NCI-H1105 treated with DMSO at 0.1 percent for 48 hours (cell line): Measurements from ENCODE around the gene SHLD3.
"Not testable (repeated sequence)": the region's sequence is repeated elsewhere in the genome, so short reads cannot be mapped to it uniquely, and the experiment has no call there.

Experiments used
- DNase-seq: peaks from one replicate; lab custom pipeline; 2025; lab: John Stamatoyannopoulos, UW

SHLD3 gene, protein sequence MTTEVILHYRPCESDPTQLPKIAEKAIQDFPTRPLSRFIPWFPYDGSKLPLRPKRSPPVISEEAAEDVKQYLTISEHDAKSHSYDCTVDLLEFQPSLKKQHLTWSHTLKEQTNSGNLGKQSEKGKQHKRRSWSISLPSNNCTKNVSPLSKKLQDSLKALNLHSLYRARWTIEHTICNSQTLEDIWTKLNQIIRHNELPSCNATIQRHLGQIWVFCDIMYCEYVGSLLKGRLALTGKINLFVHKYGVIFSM

DNA sequence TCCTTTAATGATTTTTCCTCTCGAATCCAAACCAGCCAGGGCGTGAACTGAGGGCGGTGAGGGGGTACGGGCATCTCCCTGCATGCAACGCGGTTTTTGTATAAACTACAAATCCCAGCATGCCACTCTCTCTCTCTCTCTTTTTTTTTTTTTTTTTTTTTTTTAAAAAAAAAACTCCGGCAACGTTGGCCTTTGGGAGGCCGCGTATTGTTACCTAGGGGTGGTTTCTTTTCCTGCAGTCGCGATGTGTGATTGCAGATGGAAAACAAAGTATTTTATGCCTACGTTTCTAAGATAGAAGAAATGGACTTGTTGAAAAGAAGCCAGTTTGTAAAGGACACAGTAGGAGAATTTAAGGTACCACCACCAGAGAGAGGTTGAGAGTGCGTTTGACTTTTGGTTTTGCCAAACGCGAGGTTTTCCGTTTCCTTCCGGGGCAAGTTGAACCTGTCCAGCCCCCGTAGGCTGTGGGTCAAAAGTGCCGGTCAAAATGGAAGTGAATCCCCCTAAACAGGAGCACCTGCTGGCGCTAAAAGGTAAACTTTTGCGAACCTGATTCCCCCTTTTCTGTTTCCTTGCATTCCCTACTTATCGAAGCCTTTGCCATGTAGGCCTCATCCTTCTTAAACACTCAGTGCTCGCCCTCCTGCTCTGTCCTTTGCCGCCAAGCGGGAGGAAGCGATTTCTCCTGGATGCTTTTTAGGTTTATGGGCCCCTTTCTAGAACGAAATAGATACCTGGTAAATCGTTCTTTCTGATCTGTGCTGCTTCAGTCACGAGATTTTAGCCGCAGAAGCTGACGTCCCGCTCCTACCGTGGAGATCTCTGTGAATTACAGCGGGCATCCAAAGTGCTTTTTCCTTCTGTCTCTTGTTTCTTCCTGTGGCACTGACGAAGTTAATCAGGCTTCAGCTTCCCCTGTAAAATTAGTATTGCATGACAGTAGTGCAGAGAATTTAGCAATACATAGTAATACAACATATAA is at the start of gene SHLD3, which contains the start of gene TRAPPC13:
Gene SHLD3 (plus strand): TSS at position 457 of the 985 bp plus-strand sequence. CDS start 4,561 bp downstream, outside the sequence.
Gene TRAPPC13 (plus strand): TSS at position 457 of the 985 bp plus-strand sequence. CDS start 34 bp downstream, at position 491.
- DNase-seq, result peak; percentile 86

DNA sequence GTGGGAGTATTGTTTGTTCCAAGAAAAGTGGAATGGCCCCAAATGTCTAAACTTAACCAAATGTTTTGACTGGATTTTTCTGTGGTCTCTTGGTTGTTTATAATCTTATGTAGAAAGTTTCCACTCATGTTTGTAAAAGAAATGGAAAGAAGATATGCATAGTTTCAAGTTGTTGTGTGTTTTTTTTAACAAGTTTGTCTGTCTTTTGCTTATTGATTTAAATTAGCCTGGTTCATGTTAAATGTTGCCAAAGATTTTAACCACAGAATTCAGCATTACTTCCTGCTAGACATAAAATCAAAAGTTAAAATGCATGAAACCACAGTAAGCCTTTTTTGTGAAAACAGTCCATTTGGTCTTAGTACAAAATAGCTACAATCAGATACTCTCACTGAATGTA is 47.7 kb upstream of the SHLD3 start:
- no peak for DNase-seq

DNA sequence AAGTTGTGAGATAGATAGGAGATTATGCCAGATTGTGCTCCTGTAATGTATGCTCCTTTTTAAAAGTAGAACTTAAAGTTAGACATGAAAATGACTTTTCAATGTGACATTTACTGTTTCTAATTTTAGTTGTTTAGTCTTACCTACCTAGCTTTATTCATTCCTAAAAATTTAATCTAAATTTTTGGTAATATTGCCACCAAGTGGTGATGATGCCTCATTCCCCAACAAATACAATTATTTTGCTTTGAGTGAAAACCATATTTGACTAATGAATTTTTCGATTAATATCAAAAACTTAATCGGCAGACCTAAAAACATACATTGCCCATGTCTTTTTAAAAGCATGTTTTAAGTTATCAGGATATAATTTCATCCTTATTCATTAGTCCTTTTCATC is 36.1 kb upstream of the SHLD3 start:
- no peak for DNase-seq

DNA sequence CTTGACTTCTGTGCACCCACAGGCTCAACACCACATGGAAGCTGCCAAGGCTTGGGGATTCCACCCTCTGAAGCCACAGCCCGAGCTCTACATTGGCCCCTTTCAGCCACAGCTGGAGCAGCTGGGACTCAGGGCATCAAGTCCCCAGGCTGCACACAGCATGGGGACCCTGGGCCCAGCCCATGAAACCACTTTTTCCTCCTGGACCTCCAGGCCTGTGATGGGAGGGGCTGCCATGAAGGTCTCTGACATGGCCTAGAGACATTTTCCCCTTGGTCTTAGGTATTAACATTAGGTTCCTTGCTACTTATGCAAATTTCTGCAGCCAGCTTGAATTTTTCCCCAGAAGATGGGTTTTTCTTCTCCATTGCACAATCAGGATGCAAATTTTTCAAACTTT is 23.1 kb upstream of the SHLD3 start:
- not testable (repeated sequence) for DNase-seq

DNA sequence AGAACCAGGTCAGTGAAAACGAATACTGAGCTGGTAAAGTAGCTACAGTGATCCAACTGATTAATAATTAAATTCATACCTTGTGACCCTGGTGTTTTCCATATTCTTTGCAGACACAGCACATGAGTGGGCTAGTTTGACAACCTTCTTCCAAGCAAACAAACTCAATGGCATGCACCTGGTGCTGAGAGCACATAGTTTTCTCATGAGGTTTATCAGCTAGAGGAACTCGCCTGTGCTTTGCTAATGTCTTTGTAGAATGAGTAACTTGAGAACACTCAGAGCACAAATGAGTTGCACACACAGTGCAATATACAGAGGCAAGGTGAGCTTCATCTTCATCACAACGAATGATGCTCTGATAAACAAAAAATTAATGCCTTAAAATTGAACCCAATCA is 13.3 kb upstream of the SHLD3 start:
- peak; percentile 2 for DNase-seq

DNA sequence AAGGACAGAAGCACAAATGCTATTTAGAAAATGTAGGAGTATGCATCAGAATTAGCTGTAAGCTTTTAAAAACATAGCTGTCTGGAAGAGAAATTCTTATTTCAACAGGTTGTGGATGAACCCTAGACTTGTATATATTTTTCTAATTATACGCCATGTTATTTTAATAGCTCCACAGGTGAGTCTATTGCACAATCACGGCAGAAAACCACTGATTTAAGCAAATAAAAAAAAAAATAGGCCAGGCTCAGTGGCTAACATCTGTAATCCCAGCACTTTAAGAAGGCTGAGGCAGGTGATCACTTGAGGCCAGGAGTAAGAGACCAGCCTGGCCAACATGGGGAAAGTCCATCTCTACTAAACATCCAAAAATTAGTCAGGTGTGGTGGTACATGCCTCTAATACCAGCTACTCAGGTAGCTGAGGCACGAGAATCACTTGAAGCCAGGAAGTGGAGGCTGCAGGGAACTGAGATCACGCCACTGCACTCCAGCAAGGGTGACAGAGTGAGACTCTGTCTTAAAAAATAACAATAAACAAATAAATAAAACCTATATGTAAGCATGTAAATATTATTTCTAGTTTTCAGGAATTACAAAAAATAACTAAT is 12.4 kb upstream of the SHLD3 start:
- DNase-seq, result no peak

DNA sequence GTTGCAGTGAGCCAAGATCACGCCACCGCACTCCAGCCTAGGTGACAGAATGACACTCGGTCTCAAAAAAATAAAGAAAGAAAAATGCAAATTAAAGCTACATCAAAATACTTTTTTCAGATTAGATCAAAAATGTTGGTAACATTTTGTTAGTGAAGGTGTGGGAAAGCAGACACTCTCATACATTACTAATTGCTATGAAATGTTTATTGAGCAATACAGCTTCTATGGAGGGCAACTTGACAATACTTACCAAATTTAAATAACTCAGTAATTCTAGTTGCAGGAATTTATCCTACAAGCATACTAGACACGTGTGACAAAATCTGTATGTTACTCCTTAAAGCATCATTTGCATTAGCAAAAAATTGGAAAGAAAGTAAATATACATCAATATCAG is 4.8 kb upstream of the SHLD3 start:
- DNase-seq, result no peak

DNA sequence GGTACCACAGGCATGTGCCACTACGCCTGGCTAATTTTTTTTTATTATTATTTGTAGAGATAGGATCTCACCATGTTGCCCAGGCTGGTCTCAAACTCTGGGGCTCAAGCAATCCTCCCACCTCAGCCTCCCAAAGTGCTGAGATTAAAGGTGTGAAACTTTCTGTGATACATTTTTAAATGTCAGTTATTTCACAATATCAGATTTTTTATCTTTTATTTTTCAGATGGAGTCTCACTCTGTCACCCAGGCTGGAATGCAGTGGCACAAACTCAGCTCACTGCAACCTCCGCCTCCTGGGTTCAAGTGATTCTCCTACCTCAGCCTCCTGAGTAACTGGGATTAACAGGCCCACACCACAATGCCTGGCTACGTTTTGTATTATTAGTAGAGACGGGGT is 2.9 kb upstream of the SHLD3 start:
- not testable (repeated sequence) for DNase-seq

DNA sequence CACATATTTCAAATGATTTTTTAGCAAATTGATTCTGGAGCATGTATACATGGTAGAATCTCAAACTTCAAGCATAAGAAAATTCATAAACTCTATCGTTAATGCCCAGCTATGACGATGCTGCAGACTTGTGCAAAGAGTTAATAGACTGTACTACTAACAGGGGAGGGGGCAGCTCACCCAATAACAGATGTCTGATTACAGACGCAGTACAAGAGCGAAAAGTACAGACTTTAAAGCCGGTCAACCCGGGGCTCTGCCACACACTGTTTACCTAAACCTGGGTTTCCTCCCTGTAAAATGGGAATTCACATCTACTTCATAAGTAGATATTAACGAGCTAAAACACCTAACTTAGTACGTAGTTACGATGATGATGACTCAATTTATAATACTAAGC is 1.3 kb upstream of the SHLD3 start:
- no peak for DNase-seq

DNA sequence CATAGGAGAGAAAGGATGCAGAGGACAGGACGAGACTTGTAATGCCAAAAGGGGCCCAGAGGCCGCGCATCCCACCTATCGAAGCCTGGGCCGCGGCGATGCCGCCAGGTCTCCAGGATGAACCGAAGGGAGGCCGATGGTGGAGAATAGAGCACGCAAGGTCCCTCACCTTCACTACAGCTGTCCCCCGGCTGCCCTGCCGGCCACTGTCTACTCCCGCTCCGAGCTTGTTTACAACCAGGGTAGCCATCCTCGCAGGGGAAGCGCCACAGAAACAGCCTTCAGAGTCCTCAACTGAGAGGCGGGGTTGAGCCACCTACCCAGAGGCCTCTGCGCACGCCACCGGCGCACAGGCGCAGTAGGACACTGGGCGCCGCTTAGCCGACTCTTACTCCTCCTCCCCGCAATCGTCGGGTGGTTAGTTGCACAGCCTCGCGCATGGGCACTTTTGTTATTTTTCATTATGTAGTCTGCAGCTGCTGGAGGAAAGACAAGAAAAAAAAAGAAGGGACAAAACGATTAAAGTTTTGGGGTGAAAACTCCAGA is 729 bp upstream of the SHLD3 start, which contains the start of gene TRIM23:
Gene TRIM23 (minus strand): TSS at position 309 of the 546 bp plus-strand sequence. CDS start 59 bp downstream, at position 250.
- peak; percentile 83 for DNase-seq

DNA sequence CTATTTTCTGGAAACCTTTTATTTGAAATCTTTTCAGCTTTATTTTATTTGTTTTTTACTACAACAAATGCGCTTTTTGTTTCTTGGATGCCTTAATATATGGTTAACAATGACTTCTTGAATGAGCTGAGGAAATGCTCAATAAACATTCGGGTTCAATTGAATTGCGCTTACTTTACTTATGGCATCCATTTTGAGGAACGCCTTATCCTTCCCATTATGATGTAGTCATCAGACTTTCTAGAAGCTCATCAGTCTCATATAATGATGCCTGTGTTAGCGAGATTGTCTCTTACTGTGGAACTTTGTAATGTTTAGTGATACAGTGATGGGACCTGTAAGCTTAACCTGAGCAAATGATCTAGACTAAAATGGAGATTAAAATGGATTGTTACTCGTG is 916 bp downstream of the SHLD3 start:
- no peak for DNase-seq

DNA sequence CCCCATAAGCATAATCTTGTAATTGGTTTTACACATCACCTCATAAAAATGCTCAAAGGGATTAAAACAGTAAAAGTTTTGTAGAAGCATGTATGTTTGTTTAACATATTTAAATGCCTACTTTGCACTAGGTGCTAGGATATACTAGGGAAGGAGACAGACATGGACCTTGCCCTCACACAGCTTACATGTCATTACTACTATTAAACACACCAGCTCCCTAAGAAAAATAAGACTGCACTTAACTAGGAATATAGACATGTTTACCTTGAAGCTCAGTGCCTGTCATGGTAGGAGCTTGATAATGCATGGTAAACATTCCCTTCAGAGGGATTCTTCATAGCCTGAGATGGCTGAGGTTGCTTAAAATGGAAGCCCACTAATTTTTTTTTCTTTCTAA is 6.2 kb downstream of the SHLD3 start:
- DNase-seq, result no peak

DNA sequence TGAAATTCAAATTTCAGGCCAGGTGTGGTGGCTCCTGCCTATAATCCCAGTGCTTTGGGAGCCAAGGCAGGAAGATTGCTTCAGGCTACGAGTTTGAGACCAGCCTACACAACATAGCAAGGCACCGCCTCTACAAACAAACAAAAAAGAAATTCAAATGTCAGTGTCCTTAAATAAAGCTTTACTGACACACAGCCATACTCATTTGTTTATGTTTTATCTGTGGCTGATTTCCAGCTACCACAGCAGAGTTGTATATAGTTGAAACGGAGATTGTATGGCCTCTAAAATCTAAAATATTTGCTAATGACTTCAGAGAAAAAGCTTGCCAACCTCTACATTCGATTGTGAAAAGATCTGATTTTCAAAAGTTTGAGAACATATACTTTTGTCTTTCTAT is 15.4 kb downstream of the SHLD3 start:
- no peak for DNase-seq

DNA sequence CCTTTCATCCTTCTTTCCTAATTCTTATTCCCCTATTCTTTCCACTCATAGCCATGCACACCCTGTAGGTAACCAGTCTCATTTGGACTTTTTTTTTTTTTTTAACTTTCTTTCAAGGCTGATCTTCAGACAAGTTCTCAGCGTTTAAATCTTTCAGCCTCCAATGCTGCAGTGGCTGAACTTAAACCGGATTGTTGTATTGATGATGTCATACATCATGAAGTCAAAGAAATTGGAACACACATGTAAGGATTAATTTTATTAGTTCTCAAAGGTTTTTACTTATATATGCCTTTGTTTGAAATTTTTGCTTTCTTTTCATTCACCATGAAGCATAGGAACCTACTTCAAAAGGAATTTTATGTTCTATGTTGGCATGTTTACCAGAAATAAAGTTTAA is 22.1 kb downstream of the SHLD3 start:
- DNase-seq, result no peak

DNA sequence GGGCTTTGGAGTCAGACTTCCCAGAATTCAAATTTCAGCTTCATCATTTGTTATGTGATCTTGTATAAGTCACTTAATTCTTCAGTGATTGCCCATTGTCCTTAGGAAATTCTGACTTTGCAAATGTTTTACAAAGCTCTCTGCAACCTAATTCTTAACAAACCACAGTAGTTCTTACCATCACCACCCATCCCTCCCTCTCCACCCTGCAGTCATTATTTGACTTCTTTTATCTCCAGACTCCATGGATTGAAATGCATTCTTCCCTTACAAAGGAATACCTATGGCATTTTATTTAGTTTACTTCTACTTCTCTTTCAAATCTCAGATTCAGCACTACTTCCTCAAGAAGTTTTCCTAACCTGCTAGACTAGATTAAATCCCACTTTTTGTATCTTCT is 23.1 kb downstream of the SHLD3 start:
- DNase-seq, result no peak

DNA sequence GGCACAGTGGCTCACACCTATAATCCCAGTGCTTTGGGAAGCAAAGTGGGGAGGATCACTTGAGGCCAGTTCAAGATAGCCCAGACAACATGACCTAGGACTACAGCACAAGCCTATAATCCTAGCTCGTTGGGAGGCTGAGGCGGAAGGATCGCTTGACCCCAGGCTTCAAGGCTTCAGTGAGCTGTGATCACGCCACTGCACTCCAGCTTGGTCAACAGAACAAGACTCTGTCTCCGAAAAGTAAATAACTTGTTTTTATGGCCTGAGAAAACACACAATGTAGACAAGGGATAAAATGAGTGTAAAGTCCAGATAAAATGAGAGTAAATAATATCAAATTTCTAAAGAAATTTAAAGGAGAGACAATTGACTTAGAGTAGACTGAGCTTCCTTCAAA is 26.3 kb downstream of the SHLD3 start:
- DNase-seq, result no peak

DNA sequence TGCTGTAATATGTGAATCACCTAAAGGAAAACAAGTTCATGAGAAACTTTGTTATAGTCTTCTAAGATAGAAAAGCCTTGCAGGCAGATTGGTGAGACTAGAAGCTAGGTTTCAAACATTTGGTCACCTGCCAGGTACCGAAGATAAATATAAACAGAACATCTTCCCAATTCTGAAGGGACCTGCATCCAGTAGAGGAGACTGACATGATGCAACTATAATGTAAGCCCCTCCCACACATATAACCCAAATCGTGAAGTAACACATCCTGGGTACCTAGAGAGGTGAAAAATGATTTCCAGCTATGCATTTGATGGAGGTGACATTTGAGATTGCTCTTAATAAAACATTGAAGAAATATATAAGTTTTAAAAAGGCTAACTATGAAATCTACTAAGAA is 29.9 kb downstream of the SHLD3 start:
- no peak for DNase-seq

DNA sequence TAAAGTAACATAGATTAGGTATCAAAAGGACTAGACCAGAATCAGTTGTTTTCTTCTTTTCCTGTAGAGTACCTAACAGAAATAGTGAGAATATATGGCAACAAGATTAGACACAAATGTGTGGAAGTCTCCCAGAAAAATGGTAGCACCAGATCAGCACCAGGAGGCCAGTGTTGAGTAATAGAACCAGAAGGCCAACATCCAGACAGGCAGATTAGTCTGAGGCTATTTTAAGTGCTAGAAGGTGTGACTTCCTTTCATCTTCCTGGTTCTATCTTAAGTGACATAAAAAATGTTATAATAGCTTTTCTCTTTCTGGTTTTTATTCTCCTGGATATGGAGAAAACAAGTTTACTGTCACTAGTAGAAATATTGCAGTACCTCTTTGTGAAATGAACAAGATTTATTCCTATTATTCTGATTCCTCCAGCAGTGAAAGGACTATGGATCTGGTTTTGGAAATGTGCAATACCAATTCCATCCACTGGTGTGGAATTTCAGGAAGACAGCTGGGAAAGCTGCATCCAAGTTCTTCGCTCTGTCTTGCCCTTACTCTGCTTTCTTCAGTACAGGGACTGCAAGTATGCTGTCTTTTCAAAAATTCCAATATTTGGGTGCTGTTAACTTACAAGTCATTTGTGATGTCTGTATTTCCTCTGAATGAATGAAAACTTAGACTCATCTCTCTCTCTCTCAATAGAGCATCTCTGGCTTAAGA is 39.1 kb downstream of the SHLD3 start:
- DNase-seq, result no peak

DNA sequence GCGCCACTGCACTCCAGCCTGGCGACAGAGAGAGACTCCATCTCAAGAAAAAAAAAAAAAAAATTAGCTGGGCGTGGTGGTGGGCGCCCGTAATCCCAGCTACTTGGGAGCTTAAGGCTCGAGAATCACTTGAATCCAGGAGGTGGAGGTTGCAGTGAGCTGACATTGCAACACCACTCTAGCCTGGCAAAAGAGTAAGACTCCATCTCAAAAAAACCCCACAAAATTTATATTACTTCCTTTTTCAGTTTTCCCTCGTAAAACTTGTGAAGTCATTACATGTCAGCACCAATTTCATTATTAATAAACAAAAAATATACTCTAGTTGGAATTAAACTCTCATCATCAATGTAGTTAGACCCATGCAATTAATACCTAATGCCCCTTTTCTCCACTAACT is 43.9 kb downstream of the SHLD3 start:
- DNase-seq, result no peak

DNA sequence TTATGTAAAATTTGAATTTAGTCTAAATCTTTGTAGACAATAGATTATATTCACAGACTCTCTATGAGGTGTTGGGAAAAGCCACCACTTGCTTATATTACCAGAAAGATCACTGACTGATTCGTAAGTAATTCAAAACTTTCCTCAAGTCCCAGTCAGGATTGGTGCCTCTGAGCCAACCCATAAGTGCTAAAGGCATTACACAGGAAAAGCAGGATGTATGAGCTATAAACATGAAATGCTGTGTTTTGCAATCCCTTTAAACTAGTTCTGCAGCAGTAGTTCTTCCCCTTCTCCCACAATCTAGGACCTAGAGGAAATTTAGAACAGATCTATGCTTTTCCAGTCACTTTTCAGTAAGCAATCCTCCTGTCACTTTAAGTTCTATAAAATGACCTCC is 48.0 kb downstream of the SHLD3 start:
- no peak for DNase-seq

DNA sequence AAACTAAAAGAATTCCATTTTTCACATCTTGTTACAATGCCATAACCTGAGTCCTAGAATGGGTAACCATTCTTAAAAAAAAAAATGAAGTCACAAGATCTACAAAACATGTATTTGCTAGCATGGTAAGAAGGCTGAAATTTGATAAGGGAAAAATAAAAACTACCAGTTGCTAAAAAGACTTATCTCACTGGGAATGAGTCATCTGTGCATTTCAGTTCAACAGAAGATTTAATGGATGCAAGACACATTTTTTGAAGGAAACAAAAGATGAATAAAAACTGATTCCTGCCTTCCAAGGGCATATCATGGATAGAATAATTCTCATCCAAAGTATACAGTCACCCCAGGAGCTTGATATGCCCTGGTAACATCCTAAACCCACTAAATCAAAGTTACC is 49.9 kb downstream of the SHLD3 start:
- DNase-seq, result no peak

DNA sequence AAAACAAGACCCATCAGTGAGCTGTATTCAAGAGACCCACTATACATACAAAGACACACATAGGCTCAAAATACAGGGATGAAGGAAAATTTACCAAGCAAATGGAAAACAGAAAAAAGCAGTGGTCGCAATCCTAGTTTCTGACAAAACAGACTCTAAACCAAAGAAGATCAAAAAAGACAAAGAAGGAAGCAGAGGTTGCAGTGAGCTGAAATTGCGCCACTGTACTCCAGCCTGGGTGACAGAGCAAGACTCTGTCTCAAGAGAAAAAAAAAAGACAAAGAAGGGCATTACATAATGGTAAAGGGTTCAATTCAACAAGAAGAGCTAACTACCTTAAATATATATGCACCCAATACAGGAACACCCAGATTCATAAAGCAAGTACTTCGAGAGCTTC is 51.2 kb downstream of the SHLD3 start:
- not testable (repeated sequence) for DNase-seq
